GM19438 (cell line): ENCODE measurements around the gene S1PR4.
"Not testable (repeated sequence)": the region's sequence is repeated elsewhere in the genome, so short reads cannot be mapped to it uniquely, and the experiment has no call there.

ENCODE experiments used
- ATAC-seq: cut with Tn5 transposase; IDR thresholded peaks from one replicate; pipeline ENCODE4 v1.9.1; 2021; ENCODE audit warnings: low read depth; ENCODE audit not compliant: unreplicated experiment

S1PR4 gene

DNA sequence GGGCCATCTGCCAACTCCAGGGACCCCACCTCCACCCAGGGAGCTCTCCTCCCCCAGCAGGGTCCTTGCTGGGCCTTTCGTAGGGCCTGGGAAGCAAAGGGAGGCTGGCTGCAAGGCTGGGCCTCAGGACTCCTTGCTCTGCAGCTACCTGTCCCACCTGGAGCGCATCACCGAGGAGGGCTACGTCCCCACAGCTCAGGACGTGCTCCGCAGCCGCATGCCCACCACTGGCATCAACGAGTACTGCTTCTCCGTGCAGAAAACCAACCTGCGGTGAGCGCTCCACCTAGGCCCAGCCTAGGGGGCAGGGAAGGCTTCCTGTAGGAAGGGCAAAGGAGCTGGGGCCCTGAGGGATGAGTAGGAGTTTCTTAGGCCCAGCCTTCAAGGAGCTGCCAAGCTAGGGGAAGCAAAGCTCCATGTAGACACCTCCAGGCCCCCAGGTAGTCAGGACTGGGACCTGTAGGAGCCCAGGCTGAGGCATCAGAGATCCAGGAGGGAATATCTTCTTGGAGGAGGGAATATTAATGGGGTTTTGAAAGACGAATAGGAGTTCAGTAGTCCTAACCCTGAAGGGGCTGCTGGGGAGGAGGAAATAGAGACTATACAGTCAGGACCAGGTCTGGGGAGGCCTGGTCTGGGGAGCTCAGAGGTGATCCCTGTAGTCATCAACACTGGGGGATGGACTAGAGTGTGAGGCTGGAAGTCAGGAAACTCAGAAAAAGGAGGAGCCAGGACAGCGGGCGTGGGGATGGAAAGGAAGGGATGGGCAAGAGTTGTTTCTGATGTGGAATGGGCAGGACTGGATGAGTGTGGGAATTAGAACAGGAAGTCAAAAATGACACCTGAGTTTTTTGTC, 26.8 kb upstream of the S1PR4 start:
- no peak for ATAC-seq

GRCh38 chr19:3152419-3152780, 26.2 kb upstream of the S1PR4 start:
- ATAC-seq = no peak

DNA sequence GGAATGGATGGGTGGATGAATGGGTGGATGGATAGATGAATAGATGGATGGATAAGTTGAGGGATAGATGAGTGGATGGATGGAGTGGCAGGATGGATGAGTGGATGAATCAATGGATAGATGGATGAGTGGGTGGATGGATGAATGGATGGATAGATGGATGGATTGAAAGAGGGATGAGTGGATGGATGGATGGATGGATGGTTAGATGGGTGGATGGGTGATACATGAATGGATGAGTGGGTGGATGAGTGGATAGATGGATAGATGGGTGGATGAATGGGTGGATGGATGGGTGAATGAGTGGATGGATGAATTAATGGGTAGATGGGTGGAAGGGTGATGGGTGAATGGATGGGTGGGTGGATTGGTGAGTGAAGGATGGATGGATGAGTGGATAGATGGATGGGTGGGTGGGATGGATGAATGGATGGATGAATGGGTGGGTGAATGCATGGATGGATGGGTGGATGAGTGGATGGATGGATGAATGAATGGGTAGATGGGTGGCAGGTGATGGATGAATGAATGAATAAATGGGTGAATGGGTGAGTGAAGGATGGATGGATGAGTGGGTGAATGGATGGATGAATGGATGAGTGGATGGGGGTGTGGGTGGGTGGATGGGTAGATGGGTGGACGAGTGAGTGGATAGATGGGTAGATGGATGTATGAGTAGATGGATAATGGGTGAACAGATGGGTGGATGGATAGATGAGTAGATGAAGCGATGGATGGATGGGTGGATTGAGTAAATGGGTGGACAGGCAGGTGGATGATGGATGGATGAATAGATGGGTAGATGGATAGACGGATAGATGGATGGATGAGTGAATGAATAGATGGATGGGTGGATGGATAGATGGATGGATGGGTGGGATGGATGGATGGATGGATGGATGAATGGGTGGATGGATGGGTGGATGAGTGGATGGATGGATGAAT, 25.0 kb upstream of the S1PR4 start:
- no peak for ATAC-seq

GRCh38 chr19:3154447-3154846, 24.1 kb upstream of the S1PR4 start:
- ATAC-seq = not testable (repeated sequence)

DNA sequence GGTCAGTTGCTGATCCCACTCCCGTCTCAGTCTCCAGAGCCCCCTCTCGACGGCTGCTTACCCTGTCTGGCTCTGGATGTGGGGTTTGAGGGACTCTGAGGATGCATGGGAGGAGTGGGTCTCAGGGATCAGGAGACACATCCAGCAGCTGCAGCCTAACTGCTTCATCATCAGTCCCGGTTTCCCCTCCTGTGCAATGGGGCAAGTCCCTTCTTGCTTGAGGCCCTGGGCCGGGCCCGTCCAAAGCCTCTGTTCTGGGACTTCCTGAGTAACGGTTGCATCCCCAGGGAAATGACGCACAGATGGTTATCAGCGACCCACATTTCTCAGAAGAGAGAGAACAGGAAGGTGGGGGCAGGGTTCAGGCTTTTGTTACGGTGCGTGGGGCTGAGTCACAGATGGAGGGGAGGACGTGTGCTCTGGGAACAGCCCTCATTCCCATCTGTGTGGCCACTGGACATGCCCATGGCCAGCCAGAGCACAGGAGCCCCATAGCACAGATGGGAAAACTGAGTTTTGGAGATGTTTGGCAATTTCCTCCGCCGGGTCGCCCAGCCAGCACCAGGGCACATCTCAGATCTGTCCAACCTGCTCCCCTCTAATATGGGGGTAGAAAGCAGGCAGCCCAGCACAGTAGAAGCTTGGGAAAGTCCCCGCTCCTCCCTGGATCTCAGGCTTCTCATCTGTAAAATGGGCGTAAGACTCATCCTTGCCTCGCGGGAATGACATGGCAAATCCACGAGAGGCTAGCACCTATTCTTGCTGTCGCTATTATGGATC, 23.4 kb upstream of the S1PR4 start:
- peak; percentile 73 for ATAC-seq

DNA sequence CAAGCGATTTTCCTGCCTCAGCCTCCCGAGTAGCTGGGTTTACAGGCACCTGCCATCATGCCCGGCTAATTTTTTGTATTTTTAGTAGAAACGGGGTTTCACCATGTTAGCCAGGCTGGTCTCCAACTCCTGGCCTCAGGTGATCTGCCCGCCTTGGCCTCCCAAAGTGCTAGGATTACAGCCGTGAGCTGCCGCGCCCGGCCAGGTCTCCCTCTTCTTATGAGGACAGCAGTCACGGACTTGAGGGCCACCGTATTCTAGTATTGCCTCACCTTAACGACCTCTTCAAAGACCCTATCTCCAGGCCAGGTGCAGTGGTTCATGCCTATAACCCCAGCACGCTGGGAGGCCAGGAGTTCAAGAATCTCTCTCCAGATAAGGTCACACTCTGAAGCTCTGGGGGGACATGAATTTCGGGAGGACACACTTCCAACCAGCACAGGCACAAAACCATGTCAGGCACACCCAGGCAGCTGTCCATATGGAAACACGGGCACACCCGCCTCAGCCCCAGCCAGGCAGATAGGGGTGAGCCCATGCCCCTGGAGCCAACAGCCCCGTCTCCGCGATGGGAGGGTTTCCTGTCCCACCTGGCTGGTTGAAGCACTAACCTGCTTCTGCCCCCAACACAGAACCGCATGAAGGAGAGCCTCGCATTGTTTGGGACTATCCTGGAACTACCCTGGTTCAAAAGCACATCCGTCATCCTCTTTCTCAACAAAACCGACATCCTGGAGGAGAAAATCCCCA, 21.3 kb upstream of the S1PR4 start:
- ATAC-seq = no peak

GRCh38 chr19:3159565-3159964, 19.0 kb upstream of the S1PR4 start:
- no peak for ATAC-seq

- no peak for ATAC-seq
Measured at GRCh38 chr19:3160219-3160618, 18.4 kb upstream of the S1PR4 start.

GRCh38 chr19:3161453-3161852, 17.1 kb upstream of the S1PR4 start:
- no peak for ATAC-seq

DNA sequence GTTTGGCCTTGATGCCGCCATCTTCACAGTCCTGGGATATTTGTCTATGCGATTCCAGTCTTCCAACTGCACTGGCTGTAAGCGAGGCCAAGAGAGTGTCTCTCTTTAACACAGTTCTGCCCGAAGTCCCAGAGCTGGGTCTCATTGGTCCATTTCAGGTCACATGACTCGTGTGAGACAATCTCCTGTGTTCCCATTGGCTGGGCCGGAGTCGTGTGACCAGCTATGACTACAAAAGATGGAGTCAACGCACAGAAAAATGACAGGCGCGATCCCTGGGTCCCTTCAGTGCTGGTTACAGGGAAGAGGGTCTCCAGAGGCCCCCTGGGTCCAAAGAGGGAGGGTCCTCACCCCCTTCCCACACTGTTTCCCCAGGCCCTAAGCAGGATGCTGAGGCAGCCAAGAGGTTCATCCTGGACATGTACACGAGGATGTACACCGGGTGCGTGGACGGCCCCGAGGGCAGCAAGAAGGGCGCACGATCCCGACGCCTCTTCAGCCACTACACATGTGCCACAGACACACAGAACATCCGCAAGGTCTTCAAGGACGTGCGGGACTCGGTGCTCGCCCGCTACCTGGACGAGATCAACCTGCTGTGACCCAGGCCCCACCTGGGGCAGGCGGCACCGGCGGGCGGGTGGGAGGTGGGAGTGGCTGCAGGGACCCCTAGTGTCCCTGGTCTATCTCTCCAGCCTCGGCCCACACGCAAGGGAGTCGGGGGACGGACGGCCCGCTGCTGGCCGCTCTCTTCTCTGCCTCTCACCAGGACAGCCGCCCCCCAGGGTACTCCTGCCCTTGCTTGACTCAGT, 15.9 kb upstream of the S1PR4 start:
- ATAC-seq = no peak

GRCh38 chr19:3163230-3163886, 15.2 kb upstream of the S1PR4 start:
- ATAC-seq = no peak

- ATAC-seq = no peak
Measured at GRCh38 chr19:3163943-3164342, 14.6 kb upstream of the S1PR4 start.

GRCh38 chr19:3167533-3168272, 10.9 kb upstream of the S1PR4 start:
- no peak for ATAC-seq

GRCh38 chr19:3171894-3172672, 6.5 kb upstream of the S1PR4 start:
- no peak for ATAC-seq

DNA sequence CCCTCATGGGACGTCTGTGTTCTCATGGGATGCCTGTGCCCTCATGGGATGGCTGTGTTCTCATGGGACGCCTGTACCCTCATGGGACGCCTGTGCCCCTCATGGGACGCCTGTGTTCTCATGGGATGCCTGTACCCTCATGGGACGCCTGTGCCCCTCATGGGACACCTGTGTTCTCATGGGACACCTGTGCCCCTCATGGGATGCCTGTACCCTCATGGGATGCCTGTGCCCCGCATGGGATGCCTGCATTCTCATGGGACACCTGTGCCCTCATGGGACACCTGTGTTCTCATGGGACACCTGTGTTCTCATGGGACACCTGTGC, 5.9 kb upstream of the S1PR4 start:
- ATAC-seq = not testable (repeated sequence)

GRCh38 chr19:3175781-3176714, 2.5 kb upstream of the S1PR4 start:
- ATAC-seq = no peak
